GM21737 (cell line): Measurements from ENCODE around the gene IGSF22.

ENCODE experiments used
- ATAC-seq: cut with Tn5 transposase; IDR thresholded peaks from one replicate; pipeline ENCODE4 v1.9.1; 2021; ENCODE audit warnings: mild to moderate bottlenecking, moderate library complexity; ENCODE audit not compliant: unreplicated experiment

Gene IGSF22

DNA sequence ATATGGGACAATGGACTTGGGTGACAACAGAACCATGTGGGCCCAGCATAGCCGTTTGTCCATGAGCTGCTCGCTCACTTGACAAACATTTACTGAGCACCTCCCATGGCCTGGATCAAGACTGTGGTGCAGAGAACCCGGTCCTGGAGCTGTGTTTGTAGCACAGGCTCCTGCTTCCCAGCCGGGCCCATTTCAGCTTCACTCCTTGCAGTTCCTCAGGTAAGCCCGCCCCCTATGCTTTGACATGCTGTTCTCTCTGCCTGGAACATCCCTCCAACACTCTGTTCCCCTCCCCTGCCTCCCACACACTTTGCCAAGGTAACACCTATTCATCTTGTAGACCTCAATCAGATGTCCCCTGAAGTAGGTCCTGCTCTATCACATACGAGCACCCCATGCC lies 19.3 kb upstream of the IGSF22 start:
- ATAC-seq, result no peak

DNA sequence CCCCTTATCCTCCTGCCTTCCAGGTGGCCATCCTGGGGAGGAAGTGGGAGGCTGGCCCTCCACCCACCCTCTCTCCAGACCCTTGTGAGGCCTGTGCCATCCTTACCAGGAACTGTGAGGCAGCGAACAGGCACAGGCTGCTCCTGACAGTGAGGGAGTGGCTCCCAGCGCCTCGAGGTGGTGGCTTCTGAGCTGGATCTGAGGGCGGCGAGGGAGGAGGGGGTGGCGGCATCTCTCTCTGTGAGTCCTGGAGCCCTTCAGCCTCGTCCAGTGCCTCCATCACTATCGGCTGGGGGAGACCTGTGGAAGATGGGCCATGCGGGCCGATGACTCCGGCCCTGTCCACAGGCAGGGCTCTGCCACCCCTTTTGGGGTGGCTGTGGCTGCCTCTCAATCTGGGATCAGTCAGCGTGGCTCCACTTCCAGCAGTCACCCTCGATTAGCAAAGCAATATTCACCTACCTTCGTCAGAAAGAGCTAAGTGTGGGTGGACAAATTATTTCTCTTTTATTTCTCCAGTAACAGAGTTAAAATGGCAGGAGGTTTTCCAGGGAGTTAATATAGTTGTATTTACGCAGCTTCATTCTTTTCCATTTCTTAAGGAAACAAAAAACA lies 18.0 kb upstream of the IGSF22 start:
- ATAC-seq, result no peak

DNA sequence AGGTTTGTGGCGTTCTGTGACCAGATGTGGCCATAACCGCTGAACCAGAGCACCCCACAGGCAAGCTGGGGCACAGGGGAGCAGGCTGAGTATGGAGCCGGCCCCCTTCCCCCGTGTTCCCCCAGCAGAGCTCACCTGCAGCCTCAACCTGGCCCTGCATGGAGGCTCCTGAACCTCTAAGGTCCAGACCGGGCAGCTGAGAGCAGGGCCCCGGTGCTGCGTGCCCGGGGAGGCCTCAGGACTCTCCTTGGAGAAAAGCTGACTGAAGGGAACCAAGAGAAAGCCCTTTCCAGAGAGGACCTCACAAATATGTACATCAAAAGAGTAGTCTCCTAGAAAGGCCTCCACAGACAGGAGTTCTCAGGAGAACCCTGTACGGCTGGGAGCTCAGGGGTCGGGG lies 17.4 kb upstream of the IGSF22 start:
- ATAC-seq, result no peak

DNA sequence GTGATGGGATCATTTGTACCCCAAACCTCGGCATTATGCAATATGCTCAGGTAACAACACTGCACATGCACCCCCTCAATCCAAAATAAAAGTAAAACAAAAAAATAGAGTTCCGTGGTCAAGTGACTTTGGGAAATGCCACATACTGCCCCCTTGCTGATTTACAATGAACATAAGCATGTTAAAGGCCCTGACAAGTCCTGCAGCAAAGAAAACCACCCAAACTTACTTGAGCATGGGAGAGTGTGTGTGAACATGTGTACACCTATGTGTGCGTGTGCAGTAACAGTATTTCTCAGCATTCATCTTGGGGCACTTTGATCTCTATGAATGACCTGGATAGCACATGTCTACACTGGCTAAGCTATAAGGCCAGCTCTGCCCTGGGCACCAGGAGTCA lies 15.8 kb upstream of the IGSF22 start:
- ATAC-seq, result no peak

DNA sequence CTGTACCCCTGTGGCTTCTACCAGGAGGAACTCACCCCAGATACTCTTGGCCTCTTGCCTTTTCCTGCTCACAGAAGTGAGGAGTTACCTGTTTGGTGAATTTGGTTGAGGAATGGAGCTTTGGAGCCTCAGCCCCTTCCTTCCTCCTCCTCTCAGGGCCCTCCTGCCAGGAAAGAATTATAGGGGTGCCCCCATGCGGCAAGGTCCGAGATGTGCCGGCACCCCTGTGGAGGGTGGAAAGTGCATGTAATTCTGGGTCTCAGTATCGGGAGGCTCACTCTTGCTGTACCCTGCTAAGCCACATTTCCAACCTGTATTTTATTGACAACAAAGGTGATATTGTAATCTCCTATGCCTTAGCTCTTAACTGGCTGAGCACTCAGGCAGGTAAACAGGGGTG lies 13.7 kb upstream of the IGSF22 start:
- ATAC-seq, result no peak

DNA sequence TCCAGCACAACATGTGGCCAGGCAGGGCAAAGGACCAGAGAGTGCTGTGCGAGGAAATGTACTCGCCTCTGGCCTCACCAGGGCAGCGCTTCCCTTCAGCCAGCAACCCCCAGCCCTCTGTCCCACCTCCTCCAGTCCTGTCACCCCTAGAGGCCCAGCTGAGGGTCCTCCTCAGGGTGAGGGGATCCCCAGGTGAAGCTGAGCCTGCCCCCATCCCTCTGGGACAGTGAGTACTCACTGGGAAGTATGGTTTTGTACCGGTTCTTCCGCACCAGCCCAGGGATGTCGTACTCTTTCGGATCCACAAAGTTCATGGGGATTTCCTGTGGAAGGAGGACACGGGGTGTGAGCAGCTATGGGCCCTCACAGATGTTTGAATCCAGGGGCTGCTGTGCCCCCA lies 11.7 kb upstream of the IGSF22 start:
- ATAC-seq, result no peak

DNA sequence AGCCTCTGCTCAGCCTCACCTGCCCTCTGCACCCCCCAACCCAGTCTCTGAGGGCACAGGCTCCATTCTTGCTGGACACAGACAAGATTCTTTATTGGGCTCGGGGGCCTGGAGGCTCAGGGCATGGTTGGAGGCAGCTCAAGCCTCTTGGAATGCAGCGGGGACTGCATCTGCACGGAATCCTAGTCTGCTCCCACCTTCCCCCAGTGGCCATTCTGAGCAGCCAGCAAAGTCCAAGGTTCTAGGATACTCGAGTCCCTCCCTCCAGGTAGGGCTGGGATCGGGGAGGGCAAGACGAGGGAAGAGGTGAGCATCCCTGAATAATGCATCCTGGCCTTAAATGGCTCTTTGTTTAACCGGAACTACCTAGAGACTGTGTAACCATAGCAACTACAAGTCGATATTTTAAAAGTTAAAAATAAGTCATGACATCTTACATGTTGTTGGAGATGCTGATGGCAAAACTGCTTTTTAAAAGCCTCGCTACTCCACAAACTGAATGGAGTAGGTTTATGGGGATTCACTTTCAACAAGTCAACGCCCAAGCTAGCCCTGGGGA lies 10.7 kb upstream of the IGSF22 start:
- ATAC-seq, result no peak

DNA sequence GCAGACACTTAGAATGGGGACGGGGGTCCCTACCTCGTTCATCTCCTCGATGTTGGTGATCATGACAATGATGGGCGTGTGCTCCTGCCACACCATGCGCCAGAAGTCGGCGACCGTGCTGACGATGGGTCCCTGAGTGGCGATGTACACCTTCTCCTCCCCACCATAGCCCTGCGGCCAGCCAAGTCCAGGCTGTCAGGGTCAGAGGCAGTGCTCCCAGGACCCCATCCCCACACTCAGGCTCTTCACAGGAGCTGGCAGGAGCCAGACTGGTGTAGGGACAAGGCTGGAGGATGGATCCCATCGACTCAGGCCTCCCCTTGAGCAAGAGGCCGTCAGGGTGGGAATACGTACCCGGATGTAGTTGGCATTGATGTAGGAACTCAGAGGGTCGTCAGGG lies 7.2 kb upstream of the IGSF22 start:
- no peak for ATAC-seq

DNA sequence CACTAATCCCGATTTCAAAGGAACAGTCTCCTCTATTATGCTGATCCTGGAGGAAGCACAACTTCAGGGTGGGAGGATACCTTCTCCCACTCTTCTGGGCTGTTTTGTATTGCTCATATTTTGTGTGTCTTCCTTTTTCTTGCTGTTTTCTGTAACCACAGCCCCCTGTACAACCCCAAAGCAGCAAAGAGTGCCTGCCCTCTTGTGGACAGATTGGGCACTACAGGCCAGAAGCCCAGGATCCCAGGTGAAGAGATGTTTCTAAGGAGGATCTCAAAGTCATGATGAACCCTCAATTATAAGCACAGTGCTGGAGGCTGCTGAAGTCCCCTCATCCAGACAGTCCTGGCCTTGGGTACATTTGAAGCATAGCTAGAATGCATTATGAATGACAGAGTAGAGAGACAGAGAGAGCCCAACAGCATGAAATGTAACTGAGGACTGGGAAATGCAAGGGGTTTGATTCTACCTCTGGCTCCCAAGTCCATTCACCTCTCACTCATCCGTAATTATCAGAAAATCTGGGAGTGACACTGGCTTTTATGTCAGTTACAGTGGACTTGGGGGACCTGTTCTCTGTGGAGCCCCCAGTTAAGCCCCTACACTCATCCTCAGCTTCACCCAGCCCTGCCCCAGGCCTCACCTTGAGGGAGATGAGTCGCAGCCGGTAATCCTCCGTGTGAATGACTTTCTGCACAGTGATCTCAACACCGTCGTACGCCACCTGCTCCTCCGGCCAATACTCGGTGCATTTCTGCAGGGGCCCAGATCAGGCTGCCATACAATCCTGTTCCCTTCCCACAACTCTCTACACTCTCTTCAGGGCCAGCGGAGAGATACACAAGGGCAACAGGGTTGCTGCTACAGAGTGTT lies 6.2 kb upstream of the IGSF22 start:
- peak; percentile 62 for ATAC-seq

DNA sequence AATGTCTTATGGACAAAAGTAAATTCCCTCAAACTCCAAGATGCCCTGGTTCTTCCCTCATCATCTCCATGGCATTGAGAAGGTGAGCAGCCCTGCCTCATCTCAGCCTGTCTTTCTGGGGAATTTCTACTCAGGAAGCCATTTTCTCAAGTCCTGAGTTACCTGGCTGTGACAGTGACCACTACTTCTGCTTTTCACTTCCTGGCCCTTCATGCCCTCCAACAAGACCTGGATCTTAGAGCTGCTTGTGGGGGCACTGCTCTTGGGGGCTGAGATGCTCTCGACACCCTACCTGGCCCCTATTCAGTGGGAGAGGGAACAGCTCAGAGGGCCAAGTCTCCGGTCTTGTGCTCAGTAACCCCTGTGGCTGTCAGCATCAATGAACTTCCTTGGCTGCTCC lies 5.5 kb upstream of the IGSF22 start:
- ATAC-seq, result no peak

DNA sequence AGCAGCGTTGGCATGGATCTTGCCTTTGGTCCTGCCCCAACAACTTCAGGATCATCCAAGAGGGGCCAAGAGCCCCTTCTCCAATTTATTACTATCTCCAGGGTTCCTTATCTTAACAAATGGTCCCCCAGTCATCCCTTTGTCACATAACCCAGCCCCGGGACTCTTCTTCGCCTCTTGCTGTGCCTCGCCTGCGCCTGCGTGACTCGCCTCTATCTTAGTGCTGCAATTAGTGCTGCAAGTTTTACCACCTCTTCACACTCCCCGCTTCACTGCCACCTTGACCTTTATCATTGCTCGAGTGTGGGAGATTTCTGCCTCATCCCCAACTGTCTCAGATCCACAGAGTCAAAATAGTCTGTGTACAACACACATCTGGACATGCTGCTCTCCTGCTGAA lies 4.0 kb upstream of the IGSF22 start:
- no peak for ATAC-seq

DNA sequence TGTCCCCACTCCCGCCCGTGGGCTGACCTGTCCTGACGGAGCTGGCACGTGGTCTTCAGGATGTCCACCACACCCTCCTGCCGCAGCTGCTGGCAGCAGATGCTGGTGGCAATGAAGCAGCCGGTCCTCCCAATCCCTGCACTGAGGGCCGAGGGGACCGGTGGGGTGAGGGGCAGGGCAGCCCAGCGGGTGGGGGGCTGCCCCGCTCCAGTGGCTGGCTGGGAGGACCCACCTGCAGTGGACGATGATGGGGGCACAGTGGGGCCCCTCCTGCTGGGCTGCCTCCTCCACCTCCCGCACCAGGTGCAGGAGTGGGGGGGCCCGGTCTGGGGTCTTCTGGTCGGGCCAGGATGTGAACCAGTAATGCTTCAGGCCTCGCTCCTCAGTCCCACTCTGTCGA lies 3.4 kb upstream of the IGSF22 start:
- no peak for ATAC-seq

DNA sequence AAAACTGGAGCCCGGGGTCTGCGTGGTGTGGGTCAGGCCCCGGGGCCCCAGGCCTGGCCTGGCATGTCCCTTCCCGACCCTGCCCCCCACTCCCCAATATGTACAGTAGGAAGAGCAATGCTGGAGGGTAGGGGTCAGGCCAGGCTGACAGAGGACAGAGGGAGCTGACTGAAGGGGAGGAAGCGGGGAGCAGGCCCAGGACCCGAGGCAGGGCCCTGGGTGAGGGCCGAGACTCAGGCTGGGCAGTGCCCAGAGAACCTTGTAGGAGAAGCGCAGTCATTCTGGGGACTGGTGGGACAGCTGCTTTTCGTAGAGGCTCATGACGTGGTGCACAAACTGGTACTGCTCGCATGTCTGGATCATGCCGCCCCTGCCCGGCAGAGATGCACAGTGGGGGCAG lies 2.7 kb upstream of the IGSF22 start:
- no peak for ATAC-seq

DNA sequence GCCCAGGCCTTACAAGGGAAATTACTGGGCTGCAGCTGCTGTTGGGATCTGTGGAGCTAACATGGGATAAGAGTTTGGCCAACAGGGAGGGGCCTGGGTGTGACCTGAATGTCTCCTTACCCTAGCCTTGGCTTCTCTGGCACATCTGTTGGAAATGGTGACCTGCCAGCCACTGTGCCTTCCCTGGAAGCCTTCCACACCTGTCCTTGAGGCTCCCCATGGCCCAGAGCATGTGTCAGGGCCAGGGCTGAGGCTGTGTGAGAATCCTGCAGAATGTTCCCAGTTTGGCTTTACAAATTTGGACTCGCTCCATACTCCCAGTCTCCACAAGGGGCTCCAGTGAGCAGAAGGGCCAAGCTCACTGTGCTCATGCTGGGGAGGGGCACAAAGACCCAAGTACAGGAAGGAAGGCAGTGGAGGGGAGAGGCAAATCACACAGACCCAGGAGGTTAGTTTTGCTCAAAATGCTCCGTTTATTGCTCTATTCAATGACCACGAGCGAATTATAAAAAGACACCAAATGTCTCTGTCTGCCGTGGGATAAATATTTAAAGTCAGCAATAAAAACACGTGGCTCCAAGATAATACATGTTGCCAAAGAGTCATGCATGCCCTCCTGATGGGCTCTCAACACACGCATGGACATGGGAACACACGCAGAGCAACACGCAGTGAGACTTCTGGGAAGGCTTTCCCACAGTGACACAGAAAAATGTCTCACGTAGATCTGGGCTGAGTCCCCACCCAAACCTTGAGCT lies 1.7 kb upstream of the IGSF22 start:
- no peak for ATAC-seq

DNA sequence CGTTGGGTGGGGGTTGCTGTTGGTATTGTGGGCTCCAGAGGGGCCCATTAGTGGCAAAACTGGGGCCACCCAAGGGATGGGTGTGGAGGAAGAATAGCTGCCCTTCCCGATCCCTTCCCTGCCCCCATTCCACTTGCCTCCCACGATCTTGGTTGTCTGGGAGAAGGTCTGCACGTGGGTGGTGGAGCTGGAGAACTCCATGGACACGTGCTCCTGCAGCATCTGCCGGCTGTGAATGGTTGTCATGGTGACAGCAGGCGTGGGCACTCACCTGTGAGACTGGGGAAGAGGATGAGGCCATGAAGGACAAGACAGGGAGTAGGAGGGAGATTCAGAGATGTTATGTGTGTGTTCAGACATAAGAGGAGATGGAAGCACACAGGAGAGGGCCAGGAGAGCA lies 2.0 kb downstream of the IGSF22 start:
- ATAC-seq, result no peak

DNA sequence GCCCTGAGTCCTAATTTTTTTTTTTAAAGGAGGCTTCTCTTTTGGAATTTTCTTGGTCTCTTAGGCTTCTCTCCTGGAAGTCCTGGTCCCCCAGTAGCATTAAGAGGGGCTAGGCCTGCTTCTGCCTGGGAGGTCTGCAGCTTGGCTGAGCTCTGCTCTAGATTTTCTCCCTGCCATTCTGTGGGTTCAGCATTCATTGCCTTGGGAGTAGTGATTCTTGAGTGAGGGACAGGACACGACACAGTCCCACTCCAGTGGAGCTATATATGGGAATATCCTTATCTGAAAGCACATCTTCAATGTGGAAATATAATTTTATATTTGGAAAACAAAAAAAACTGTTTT lies 3.7 kb downstream of the IGSF22 start:
- no peak for ATAC-seq

DNA sequence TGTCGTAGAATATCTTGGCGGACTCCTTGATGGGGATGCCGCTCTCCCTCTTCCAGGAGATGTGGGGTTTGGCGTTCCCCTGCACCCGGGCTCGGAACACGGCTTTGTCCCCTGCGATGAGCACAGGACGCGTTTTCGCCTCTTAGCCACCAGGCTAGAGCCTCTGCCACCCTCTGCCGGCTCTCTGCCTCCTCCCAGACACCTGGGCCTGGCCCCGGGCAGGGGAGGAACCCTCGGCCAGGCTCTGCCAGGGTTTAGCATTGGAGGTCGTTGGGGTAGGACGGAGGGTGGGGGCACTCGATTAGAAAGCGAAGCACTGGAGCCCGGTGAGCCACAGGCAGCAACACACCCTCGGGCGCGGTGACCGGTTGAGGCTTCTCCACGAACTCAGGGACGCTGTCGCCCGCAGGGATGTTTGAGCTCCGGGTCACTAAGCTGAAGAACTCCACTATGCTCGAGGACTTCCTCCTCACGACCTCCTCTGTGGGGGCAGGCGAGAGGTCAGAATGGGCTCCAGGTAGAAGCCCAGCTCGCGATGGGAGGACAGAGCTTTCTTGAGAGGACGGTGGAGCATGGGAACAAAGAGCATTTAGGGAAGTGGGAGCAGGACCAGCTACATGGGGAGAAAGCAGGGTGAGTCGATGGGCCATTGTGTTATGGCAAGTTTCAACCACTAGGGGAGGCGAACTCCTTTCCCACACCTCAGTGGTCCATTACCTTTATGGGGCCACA lies 4.3 kb downstream of the IGSF22 start:
- peak; percentile 69 for ATAC-seq

DNA sequence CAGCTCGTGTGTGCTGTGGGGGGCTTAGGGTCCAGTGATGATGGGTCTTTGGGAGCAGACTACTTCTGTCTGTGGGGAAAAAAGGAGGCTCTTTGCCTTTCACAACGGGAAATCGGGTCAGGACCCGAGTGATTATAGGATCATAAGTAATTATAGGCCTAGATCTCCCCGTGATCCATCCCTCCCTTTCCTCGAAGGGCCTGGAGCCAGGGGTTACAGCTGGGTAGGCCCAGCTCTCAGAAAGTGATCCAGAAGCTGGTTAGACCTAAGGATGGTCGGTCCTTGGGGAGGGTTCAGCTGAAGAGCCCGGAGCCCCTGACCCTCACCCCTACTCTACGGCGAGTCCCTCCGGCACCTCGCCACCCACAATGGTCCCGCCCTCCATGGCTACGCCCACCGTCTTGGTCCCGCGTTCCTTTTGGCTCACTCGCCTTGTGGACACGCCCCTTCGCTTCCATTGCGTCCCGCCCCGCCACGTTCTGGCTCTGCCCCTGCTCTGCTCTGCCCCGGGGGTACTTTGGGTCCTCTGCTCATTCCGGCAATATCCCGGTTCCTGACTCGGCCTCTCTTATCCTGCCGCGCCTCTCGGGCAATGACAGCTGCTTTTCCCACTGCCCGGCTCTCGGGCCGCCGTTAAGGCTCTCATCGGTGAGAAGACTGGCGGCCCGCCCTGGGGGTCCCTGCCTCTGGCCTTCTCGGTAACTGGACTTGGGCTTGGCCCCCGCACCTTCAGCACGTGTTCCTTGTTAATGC lies 5.0 kb downstream of the IGSF22 start:
- ATAC-seq, result peak; percentile 55

DNA sequence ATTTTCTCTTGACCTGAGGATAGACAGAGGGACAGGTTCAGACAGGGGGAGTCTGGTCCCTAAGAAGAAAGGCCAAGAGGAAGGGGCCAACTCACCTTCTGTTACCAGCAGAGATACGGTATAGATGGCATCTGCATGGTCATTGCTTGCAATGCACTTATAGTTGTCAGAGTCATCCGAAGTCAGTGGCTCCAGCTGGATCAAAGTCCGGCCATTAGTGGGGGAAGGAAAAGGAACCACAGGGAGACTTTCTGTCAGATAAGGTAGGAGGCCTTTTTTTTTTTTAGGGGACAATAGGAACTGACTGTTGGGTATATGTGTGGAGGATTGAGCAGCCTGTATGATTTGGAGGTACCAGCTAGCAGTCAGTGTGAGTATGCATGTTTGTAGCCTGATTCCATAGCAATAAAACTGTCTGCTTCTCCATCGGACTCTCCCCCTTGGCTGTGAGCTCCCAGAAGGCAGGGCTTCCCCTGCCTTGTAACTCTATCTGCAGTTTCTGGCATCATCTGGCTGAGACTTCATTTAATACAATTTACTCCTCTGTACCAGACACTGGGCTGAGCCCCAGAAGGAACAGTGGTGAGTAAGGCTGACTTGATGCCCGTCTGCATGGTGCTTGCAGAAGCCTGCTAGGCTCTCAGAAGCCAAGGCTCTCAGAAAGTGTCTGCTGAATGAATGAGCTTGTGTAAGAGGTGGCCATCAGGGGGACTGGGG lies 5.7 kb downstream of the IGSF22 start:
- no peak for ATAC-seq

DNA sequence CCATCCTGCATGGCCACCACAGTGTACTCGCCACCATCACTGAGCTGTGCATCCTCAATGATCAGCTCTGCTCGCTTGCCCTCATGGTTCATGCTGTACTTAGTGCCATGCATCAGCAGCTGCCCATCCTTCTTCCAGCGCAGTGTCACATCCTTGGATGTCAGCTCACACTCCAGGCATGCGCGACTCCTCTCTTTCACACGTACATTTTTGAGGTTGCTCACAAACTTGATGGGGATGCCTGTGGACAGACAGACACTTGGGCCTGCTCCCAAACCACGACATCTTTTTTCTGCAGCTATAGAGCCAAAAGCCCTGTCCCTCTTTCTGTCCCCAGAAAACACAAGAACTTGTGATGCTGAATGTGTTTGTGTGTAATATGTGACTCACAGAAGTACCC lies 10.5 kb downstream of the IGSF22 start:
- ATAC-seq, result no peak
